Measurements from ENCODE around the gene PAK5.

DNA sequence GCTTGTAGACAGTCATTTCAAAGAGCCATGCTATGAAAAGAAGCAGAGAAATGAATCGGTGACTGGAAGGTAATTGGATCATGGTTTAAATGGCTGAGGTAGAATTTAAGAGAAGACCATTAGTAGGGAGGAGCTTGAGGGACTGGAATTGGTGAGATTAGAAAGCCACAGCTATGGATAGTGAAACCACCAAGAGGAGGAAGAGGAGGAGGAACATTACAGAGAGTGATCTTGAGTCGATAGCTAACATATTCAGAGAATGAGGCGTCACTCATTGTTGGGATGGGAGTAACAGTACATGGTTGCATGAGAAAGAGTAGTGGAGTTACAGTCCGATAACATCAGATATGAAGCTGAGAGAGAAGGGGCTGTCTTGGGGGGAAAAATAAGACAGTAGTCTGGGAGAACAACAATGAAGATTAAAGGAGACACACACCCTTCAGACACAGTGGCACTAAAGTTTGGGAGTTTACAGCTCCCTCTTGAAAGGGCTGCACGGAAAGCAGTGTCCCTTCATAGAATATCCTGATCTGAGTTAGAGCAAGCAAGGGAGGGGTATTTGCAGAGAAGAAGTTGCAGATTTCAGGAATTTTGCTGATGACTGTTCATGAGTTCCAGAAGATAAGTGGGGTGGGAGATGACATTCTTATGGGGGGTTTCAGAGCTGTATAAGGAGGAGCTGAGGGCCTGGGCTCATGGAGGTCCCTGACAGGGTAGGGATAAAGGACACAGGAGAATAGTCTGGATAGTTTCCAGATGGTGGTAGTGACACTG lies 339.6 kb downstream of the PAK5 start:
- TF ChIP-seq, protein P1, sequence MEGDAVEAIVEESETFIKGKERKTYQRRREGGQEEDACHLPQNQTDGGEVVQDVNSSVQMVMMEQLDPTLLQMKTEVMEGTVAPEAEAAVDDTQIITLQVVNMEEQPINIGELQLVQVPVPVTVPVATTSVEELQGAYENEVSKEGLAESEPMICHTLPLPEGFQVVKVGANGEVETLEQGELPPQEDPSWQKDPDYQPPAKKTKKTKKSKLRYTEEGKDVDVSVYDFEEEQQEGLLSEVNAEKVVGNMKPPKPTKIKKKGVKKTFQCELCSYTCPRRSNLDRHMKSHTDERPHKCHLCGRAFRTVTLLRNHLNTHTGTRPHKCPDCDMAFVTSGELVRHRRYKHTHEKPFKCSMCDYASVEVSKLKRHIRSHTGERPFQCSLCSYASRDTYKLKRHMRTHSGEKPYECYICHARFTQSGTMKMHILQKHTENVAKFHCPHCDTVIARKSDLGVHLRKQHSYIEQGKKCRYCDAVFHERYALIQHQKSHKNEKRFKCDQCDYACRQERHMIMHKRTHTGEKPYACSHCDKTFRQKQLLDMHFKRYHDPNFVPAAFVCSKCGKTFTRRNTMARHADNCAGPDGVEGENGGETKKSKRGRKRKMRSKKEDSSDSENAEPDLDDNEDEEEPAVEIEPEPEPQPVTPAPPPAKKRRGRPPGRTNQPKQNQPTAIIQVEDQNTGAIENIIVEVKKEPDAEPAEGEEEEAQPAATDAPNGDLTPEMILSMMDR (IDR thresholded peaks at IDR 0.05) = no peak
- TF ChIP-seq EZH2 (IDR thresholded peaks at IDR 0.05) (no peak), EZH2phosphoT487 (IDR thresholded peaks at IDR 0.05) (no peak)
